ENCODE measurements around the gene IL27RA.

IL27RA gene

DNA sequence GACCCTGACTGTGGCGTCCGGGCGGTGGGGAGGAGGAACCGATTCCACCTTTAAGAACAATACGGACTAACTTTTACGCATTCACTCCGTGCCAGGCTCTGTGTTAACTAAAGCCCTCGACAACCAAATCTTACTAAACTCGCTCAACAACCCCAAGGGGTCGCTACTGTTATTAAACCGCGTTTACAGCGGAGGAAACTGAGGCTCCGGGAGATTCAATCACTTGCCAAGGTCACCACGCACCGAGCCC is 57.8 kb downstream of the IL27RA start:
- DNase-seq, result no peak

DNA sequence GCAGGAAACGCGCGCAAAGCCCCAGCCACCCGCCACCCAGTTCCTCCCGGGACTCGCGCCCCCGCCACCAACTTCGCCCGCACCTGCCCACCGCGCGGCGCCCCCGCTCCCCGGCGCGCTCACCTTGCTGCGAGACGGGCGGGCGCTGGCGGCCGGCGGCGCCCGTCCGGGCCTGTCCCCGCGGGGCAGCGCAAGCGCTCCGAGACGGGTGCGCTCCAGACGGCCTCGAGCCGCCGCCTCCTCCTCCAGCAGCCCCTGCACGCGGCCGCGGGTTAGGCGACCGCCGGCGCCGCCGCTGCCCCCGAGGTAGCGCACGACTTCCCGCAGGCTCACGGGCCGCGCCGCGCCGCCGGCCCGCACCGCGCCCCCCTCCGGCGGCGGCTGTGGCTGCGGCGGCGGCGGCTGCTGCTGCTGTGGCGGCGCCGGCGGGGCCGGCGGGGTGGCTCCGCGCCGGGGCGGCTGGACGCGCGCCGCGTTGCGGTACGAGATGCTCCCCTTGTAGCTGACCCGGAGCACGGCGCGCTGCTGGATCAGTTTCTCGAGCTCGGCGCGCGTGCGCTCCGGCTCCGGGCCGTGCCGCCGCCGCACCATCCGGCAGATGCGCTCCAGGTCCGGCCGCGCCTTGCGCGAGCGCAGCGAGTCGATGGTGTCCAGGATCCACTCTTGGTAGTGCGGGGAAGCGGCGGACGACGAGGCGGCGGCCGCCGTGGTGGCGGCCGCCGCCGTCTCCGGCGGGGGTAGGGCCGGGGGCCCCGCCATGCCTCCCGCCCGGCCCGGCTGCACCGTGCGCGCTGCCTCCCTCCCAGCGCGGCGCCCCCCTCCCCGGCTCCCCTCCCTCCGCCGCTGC is 58.3 kb downstream of the IL27RA start:
- peak; percentile 61 for DNase-seq

DNA sequence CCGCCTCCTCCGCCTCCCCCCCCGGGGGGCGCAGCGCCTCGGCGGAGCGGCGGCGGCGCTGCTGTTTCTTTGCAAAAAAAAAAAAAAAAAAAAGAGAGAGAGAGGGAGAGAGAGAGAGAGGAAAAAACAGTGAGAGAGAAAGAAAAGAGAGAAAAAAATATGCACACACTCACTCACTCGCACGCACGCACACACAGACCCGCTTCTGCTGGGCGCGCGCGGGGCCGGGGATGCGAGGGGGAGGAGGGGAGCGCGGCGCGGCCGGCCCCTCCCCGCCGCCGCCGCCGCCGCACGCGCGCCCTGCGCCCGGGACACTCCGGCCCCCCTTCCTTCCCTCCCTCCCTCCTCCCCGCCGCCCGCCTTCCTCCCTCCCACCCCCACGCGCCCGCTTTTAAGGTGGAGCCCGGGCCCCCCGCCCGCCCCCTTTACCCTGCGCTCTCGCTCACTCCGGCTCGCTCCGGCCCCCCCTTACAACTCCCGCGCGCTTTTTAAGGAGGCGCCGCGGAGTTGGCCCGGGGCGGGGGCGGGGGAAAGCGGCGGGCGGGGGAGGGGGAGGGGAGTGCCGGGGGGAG is 59.0 kb downstream of the IL27RA start, which contains the start of gene SAMD1:
Gene SAMD1, minus strand, starts transcription at position 243 of the 572 bp plus-strand sequence.
- DNase-seq, result peak; percentile 89

DNA sequence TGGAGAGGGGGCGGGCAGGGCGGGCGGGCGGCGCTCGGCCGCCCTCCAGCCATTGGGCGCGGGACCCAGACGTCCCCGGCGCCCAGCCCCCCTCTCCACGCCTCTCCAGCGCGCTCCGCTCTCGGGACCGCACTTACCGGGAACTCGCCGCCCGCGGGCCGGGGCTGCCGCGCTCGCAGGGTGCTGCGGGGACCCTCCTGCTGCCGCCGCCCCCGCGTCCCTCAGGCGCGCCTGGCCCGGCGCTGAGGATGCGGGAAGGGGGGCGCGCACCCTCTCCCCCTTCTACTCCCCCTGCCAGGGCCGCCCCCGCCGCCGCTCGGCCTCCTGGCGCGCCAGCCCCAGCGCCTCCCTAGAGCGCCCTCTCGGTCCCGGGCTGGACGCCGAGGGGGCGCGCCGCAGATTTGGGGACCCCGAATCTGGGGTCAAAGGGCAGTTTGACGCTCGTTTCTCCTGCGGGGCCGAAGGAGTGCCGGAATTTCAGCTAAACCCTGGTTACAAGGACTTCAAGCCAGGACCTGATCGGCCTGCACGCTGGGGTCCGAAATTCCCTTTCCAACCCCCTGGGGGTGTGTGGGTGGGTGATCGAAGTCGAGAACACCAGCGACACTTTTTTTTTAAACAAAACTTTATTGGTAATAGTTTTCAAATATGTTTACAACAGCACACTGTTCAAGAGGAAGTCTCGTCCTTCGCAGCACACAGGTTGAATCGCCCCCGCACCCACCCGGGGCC is 59.7 kb downstream of the IL27RA start:
- DNase-seq, result peak; percentile 63

DNA sequence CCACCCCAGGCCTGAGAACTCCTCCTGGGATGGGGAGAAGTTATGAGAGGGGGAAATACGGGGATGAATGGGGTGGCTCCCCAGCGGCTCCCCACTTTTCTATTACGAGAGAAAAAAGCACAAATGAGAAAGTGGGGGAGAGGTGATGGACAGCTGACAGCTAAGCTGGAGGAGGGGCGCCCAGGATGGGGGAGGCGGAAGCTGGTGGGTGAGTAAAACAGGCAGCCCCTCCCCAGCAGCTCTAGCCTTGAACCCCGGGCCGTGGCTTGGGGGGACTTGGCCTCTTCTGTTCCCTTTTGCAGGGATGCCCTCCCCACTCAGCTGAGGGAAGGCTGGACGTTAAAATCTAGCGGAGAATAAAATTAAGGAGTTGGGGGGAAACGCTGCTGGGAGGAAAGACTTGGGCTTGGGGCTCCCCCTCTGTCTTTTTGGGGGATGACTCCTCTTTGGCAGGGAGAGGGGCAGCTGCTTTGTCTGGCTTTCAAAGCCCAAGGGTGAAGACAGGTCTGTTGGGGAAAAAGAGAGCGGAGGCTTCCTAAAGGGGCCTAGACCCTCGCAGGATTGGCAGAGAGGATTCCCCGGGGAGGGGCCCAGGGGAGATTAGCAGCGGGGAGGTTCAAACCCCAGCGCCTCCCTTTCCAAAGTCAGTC is 60.4 kb downstream of the IL27RA start:
- DNase-seq, result no peak

DNA sequence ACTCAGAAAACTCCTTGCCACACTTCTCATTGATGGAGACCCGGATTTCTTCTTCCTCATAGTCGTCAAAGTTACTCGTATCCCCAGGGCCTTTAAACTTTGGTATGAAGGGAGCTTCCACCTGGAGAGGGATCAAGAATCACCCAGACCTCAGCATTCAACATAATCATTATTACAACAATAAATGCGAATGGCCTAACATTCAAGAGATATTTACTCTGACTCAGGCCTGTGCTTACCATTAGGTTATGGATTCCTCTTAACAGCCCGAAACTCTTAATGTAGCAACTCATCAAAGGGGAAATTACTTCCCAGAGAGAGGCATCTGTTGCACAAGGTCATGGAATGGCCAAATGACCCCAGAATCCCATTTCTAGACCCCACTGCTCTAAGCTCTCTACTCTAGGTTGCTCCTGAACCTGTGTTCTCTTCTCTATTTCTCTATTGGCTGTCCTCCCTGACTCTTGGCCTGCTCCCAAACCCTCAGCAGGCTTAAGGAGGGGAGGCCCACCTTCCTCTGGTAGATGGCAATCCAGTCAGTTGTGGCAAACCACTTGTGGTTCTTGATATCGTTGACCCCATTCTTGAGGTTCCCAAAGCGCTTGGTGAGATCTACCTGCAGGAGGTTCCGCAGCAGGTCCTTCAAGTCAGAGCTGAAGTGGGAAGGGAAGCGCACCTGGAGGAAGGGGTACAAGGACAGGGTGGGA is 61.7 kb downstream of the IL27RA start:
- DNase-seq, result no peak

DNA sequence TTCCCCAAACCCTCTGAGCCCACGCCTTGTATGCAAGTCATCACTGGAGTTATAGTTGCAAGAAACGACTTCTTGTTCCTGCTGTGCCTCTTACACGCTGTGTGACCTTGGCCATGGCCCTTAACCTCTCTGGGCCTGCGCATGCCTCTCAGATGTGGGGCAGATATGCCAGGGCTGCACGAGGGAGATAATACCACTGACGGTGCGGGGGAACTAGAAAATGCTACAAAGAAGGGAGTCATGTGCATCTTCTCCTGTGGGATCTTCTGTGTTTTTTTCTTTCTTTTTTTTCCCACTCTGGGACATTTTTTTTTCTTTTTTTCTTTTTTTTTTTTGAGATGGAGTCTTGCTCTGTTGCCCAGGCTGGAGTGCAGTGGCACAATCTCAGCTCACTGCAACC is 63.3 kb downstream of the IL27RA start:
- no peak for DNase-seq

DNA sequence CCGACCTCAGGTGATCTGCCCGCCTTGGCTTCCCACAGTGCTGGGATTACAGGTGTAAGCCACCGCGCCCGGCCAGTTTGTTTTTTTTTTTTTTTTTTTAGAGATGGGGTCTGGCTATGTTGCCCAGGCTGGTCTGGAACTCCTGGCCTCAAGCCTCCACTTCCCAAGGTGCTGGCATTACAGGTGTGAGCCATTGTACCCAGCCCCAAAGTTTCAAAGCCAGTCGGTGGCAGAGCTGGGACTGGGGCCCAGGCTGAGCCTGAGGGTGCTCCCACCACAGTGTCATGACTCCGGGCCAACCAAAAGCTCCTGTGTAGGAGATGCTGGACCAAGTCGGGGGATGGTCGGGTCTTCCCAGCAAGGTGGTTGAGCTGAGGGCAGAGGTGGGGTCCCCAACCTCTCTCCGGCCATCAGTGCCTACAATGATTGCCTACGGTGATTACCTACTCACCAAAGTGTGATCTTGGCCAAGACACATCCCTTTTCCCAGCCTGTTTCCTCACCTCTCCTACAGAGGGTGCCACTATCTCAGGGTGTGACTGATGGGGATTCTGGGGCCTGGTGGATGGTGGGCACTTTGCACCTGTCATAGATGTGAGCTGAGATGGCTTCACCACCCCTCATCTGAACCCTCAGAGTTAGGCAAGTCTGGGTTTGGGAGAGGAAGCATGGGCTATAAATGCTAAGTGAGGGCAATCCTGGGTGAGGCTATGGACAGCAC is 64.9 kb downstream of the IL27RA start:
- DNase-seq, result no peak

DNA sequence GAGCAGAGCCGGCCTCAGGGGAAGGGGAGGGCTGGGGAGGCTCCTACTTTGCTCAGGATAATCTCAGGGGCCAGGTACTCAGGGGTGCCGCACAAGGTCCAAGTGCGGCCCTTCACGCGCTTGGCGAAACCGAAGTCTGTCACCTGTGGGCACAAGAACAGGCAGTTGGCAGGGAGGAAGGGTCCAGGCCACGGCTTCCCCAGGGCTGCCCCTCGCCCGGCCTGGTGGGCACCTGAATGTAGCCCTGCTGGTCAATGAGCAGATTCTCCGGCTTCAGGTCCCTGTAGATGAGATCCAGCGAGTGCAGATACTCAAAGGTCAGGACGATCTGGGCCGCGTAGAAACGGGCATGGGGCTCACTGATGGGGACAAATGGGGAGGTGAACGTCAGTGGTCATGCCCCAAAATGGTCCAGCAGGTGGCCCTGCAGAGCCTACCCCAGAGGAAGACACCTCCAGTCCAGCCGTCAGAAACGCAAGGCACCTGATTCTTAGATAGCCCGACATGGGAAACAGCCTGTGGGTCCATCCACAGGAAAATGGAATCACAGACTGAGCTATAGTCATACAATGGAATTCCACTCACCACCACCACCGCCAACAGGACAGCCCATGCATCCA is 66.1 kb downstream of the IL27RA start:
- DNase-seq, result no peak

DNA sequence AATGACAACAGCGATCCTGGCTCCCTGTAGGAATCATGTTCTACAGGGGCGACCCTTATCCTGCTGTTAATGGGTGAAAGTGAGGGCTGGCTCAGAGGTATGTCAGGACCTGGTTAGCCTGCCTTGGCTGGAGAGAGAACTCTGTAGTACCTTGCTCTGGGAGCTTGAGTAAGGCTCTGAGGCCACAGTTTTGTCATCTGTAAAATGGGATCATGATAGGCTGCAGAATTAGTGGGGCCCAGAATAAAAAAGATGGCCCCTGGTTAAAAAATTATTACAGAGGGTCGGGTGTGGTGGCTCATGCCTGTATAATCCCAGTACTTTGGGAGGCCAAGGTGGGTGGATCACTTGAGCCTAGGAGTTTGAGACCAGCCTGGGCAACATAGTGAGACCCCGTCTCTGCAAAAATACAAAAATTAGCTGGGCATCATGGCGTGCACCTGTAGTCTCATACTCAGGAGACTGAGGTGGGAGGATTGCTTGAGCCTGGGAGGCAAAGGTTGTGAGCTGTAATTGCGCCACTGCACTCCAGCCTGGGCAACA is 69.5 kb downstream of the IL27RA start:
- DNase-seq, result no peak

DNA sequence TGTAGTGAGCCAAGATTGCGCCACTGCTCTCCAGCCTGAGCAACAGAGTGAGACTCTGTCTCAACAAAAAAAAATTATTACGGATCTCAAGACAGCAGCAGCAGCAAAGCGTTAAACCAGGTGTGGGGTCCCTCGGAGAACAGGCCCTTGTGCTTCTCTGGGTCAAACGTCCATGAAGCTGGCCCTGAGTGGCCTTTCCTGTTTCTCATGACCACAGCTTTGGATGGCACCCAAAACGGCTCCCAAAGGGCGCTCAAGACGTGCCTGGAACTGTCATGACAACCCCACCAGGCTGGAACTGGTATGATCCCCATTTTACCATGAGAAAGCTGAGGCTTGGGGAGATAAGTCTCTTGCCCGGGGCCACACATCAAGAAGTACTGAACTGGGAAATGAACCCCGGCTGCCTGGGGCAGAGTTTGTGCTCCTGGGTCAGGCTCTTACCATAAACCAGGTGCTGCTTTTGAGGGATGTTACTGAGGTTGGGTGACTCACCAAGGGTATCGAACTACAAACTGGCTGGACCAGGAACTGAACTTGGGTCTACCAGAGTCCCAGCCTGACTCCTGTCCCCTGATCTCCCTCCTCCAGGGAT is 70.6 kb downstream of the IL27RA start:
- no peak for DNase-seq

DNA sequence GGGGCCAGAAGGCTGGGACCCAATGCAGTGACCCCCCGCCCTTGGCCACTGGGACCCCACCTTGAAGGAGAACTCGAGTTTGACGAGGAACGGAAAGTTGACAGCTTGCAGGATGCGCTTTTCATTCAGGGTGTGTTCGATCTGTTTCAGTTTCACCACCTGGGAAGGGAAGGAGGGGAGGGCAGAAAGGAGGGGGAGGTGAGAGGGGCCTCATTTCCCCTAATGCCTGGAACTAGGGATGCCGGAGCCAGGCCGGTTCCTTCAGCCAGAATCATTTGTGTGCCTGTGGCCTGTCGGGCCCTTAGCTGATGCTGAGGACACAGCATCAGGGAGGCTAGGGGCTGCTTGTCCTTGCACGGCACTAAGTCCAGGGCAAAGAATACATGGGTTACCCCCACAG is 71.2 kb downstream of the IL27RA start:
- no peak for DNase-seq
